Naive B cell (primary cell): ENCODE data around the gene MRPL19. TPM values are rescaled to one million over a fixed set of nuclear protein-coding genes. Genes with fewer than 3 reads are reported as not detected.

Experiments used
- ATAC-seq, 2 donors: fragments of 150-1000 bp; cut with Tn5 transposase; 2 replicates each; pipeline ENCODE4 v1.10.0; 2021; ENCODE audit warnings: low read depth in 2 of 2, mild to moderate bottlenecking in 2 of 2, moderate library complexity in 2 of 2
- DNase-seq: peaks from one replicate; pipeline ENCODE4 v3.0.0; 2022
- H3K27ac Mint-ChIP-seq, 6 donors: one replicate each; pipeline ENCODE4 v1.8.0; 2020 to 2022; ENCODE audit warnings: mild to moderate bottlenecking in 6 of 6, mixed read lengths in 6 of 6, moderate library complexity in 5 of 6, inconsistent platforms in 2 of 6
- H3K27me3 Mint-ChIP-seq, 3 donors: one replicate each; pipeline ENCODE4 v1.8.0; 2021 to 2022; ENCODE audit warnings: mixed read lengths in 3 of 3, mild to moderate bottlenecking in 1 of 3
- H3K36me3 Mint-ChIP-seq, 2 donors: one replicate each; pipeline ENCODE4 v1.8.0; 2020 to 2022; ENCODE audit warnings: mixed read lengths in 2 of 2, inconsistent platforms in 1 of 2, mild to moderate bottlenecking in 1 of 2
- H3K4me1 Mint-ChIP-seq, 3 donors: one replicate each; pipeline ENCODE4 v1.8.0; 2020 to 2022; ENCODE audit warnings: mixed read lengths in 3 of 3, inconsistent platforms in 1 of 3, mild to moderate bottlenecking in 1 of 3, moderate library complexity in 1 of 3
- H3K4me3 Mint-ChIP-seq, 8 donors: one replicate each; pipeline ENCODE4 v1.8.0; 2020 to 2022; ENCODE audit warnings: mild to moderate bottlenecking in 8 of 8, mixed read lengths in 8 of 8, moderate library complexity in 8 of 8, inconsistent platforms in 2 of 8
- H3K9me3 Mint-ChIP-seq, 7 donors: one replicate each; pipeline ENCODE4 v1.8.0; 2020 to 2022; ENCODE audit warnings: mixed read lengths in 7 of 7, mild to moderate bottlenecking in 5 of 7, inconsistent platforms in 2 of 7, moderate library complexity in 1 of 7
- polyA plus RNA-seq, 6 donors: library from polyadenylated mRNA; unstranded; fragments of 300-500 nt; fragmentation: Illumina TruSeq; gene quantifications; one replicate each; pipeline ENCODE4 v1.2.3, GENCODE V29; 2021; ENCODE audit warnings: low read depth in 6 of 6

The MRPL19 gene
- polyA plus RNA-seq, 6 donors from 2014 or later: 17.3 to 46.9 (median 34.3) TPM

DNA sequence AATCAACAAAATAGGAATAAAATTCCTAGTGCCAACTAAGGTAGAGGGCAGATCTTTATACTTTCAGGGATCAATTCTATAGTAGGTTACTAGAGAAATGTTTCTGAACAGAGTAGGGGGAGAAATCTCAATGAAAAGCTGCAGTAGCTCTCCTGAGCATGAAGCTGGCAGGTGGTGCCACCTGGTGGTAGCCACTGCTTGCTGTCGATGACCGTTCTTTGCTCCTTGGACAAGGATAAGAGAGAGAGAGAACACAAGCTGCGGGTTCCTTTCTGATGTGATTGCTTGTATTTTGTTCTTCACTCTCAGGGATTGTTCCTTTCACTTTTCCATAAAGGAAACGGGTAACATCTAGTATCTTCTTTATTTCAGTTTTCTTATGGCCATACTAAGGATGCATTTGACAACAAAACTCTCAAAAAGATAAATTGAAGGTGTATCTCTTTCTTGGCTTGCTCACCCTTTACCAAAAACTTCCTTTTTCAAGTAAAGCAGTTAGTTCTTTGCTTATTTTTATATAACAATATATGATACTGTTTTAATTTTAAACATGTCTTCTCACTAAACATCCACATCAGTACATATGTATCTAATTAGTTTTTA, 18.6 kb upstream of the MRPL19 start:
- Mint-ChIP-seq H3K4me3 (no peak overlapping the region), H3K4me1 (no peaks in the 10 kb centered on the region), H3K9me3 (peaks cover 0 to 1% (median 0%) of the 10 kb centered on the region in 7 donors), H3K36me3 (peaks cover 0 to 4% of the 10 kb centered on the region in 2 donors), H3K27ac (no peak overlapping the region), H3K27me3 (peaks cover 38 to 59% (median 39%) of the 10 kb centered on the region in 3 donors)
- ATAC-seq: peak; percentile 55 to 74
- DNase-seq: peak; percentile 35

DNA sequence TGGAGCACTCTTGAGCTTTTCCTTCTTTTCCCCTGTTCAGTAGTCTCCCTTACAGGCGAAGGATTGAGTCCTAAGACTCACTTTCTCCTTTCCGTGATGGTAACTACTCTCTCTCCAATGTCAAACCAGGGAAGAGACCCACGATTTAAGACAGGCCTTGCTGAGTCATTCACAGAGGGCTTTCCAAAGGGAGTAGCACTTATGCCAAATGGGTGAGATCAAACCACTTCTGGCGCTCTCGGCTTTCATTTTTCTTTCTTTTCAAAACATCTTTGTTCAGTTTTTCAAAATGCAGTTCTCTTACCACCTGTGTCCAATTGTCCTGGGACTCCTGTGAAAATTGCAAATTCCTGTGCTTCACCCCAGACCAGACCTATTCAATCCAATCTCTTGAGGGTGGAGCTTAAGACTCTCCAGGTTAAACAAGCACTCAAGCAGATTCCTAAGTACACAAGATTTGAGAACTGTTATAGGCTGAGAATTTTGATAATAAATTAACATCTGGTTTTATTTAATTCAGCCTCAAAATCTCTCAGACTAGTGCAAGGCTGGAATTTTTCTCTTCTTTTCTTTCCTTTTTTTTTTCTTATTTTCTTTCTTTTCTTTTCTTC, 14.4 kb upstream of the MRPL19 start:
- Mint-ChIP-seq H3K9me3 (peaks cover 0 to 1% (median 0%) of the 10 kb centered on the region in 7 donors), H3K27ac (no peak overlapping the region), H3K36me3 (peaks cover 0 to 4% of the 10 kb centered on the region in 2 donors), H3K4me1 (no peaks in the 10 kb centered on the region), H3K27me3 (peaks cover 38 to 45% (median 41%) of the 10 kb centered on the region in 3 donors), H3K4me3 (no peak overlapping the region)
- DNase-seq (no peak), ATAC-seq (no peak)

DNA sequence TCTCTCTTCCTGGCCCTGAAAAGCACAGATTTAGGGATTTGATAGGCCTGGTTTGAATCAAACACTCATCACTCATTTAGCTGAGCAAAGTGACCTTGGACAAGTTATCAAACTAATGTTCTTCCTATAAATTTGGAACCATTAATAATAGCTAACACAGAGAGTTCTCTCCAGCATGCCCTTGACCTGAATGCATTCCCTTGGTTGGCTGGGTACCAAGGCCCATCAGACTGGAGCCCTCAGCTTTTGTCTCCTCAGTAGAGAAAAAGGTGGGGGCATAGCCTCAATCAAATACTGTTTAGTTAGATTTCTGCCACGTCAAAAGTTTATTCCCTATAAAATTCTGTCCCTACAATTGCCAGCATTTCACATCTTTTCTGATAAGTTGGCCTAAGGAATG, 13.8 kb upstream of the MRPL19 start:
- Mint-ChIP-seq H3K9me3 (peaks cover 0 to 1% (median 0%) of the 10 kb centered on the region in 7 donors), H3K36me3 (peaks cover 0 to 4% of the 10 kb centered on the region in 2 donors), H3K4me1 (no peaks in the 10 kb centered on the region), H3K4me3 (no peak overlapping the region), H3K27me3 (peaks cover 44 to 51% (median 47%) of the 10 kb centered on the region in 3 donors), H3K27ac (no peak overlapping the region)
- DNase-seq: no peak
- no peak for ATAC-seq

DNA sequence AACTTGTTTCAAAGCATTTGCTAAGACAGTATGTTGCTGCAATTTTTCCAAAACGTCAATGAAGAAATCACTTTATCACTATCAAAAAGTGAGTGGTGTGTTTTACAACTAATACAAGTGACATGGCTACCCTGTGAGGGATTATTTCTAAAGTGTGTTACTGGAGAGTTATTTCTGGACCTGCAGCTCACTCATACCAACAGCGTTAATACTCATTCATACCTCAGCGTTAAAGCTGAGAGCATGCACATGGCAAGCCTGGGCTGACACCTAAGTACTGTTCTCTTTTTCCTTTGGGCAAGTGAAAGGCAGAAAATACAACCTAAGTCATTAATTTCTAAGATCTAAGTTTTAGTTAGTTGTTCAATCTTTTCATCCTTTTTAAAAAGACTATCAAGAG, 13.0 kb upstream of the MRPL19 start:
- Mint-ChIP-seq H3K9me3 (peaks cover 0 to 1% (median 0%) of the 10 kb centered on the region in 7 donors), H3K27me3 (peaks cover 43 to 57% (median 55%) of the 10 kb centered on the region in 3 donors), H3K4me1 (no peaks in the 10 kb centered on the region), H3K27ac (no peak overlapping the region), H3K4me3 (no peak overlapping the region), H3K36me3 (peaks cover 0 to 4% of the 10 kb centered on the region in 2 donors)
- ATAC-seq (no peak), DNase-seq (no peak)

DNA sequence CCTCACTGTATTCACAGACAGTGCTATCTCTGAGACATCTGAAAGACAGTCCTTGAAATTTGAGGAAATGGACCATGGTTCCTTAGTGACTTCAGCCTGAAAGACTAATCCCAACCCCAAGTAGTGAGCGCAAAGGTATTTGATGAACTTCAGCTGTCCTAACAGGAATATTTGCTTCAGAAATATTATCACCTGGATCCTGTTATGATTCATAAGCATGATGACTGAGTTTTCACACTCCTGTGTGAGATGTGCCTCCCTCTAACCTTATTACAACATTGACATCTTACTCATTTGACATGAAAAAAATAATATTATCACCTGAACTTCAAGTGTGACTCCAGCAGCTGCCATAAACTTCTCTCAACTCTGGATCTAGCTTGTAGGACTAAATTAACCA, 11.6 kb upstream of the MRPL19 start:
- no peak overlapping the region for H3K27ac Mint-ChIP-seq
- H3K27me3 Mint-ChIP-seq: peaks cover 42 to 58% (median 58%) of the 10 kb centered on the region in 3 donors
- H3K9me3 Mint-ChIP-seq: peaks cover 0 to 1% (median 0%) of the 10 kb centered on the region in 7 donors
- H3K4me3 Mint-ChIP-seq: no peak overlapping the region
- H3K4me1 Mint-ChIP-seq: no peaks in the 10 kb centered on the region
- ATAC-seq (no peak), DNase-seq (no peak)
- peaks cover 0 to 4% of the 10 kb centered on the region in 2 donors for H3K36me3 Mint-ChIP-seq

DNA sequence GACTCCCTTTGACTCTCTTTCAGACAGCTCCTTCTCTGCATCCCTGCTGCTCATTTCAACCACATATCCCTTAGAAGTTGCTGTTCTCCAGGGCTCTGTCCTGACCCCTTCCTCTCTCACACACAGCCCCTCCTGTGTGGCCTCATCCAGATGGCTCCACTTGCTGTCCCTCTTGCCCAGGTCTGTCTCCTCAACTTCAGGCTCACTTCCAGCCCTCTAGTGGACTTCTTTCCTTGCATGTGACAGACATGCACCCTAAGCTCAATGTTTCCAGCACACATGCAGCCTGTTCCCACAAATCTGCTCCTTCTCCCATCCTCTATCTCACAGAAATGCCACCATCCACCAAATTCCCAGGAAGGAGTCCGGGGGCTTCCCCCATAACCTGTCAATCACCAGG, 9.0 kb upstream of the MRPL19 start:
- H3K27ac Mint-ChIP-seq: peak overlapping the region in 2 of 6 donors; percentile 27 to 73
- no peaks in the 10 kb centered on the region for H3K36me3 Mint-ChIP-seq
- no peaks in the 10 kb centered on the region for H3K4me1 Mint-ChIP-seq
- no peak for DNase-seq
- no peak for ATAC-seq
- H3K27me3 Mint-ChIP-seq: peaks cover 22 to 35% (median 34%) of the 10 kb centered on the region in 3 donors
- no peak overlapping the region for H3K4me3 Mint-ChIP-seq
- peaks cover 0 to under 1% (median 0%) of the 10 kb centered on the region in 7 donors for H3K9me3 Mint-ChIP-seq

DNA sequence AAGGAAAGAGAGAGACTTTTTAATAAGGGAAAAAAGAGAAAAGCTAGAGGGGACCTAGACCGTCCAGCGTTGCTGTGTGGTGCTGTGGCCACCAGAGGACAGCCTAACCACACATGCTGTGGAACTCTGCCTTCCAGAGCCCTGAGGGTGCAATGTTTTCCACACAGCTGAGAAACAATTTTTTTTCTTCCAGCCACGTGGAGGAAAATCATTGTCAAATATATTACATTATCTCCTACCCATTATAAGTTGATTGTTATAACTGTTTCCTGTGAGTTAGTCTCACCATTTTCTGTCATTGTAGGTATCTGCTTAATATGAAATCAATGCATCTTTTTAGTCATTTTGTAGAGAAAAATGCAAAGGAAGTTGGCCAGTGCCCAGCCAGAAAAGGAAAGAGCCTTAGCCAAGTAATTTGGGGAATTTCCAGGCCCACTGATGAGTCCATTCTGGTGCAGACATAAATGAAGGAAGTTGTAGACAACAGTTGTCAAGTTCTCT, 5.9 kb upstream of the MRPL19 start:
- peaks cover 11 to 32% (median 31%) of the 10 kb centered on the region in 3 donors for H3K27me3 Mint-ChIP-seq
- no peaks in the 10 kb centered on the region for H3K9me3 Mint-ChIP-seq
- DNase-seq (peak; percentile 26), ATAC-seq (peak; percentile 84)
- no peaks in the 10 kb centered on the region for H3K4me1 Mint-ChIP-seq
- H3K27ac Mint-ChIP-seq: no peak overlapping the region
- no peaks in the 10 kb centered on the region for H3K36me3 Mint-ChIP-seq
- H3K4me3 Mint-ChIP-seq: peak overlapping the region in 2 of 8 donors; percentile 16 to 46

DNA sequence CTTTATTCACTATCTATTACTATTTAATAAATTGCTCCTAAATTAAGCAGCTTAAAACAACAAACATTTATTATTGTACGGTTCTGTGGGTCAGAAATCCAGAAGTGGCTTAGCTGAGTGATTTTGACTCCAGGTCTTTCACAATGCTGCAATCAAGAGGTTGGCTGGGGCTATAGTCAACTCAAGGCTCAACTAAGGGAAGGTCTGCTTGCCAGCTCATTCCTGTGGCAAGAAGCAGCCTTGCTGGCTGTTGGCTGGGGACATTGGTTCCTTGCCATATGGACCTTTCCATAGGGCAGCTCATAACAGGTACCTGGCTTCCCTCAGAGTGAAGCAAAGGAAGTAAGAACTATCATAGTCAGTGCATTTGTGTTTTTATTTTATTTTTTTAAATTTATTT, 5.0 kb upstream of the MRPL19 start:
- Mint-ChIP-seq H3K4me3 (no peak overlapping the region), H3K27ac (no peak overlapping the region), H3K36me3 (no peaks in the 10 kb centered on the region), H3K4me1 (peaks cover 6 to 8% (median 6%) of the 10 kb centered on the region in 3 donors), H3K27me3 (peaks cover 11 to 26% (median 23%) of the 10 kb centered on the region in 3 donors), H3K9me3 (no peaks in the 10 kb centered on the region)
- no peak for DNase-seq
- ATAC-seq: no peak

DNA sequence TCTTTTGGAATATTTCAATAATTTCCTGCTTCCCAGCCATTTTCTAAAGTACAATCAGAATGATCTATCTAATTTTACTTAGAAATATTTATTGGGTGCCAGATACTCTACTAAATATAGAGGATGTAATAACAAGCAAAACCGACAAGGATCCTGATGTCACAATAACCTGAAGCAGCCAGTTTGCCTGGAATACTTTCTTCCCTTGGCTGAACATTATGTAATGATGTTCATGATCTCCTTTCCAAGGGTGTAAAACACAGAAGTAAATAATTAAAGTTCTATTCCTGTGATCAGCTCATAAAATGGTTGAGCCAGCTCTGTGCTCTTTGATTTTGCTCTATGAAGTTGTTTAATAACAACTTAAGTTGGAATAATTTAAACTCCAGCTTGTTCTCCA, 2.6 kb upstream of the MRPL19 start:
- DNase-seq (no peak), ATAC-seq (no peak)
- Mint-ChIP-seq H3K27me3 (peaks cover 1 to 6% (median 3%) of the 10 kb centered on the region in 3 donors), H3K9me3 (no peaks in the 10 kb centered on the region), H3K4me3 (peak overlapping the region in 1 of 8 donors; percentile 44), H3K4me1 (peaks cover 10 to 25% (median 17%) of the 10 kb centered on the region in 3 donors), H3K27ac (no peak overlapping the region), H3K36me3 (no peaks in the 10 kb centered on the region)

DNA sequence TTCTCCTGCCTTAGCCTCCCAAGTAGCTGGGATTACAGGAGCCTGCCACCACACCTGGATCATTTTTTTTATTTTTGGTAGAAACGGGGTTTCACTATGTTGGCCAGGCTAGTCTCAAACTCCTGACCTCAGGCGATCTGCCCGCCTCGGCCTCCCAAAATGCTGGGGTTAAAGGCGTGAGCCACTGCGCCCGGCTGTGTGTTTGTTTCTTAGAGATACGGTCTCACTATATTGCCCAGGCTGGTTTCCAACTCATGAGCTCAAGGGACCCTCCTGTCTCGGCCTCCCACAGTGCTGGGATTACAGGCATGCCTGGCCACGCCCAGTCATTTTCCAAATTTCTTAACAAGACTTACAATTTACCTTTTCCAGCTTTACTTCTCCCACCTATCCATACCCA, 940 bp upstream of the MRPL19 start:
- H3K4me1 Mint-ChIP-seq: peaks cover 13 to 32% (median 21%) of the 10 kb centered on the region in 3 donors
- no peak overlapping the region for H3K27ac Mint-ChIP-seq
- H3K27me3 Mint-ChIP-seq: no peaks in the 10 kb centered on the region
- ATAC-seq: no peak
- H3K9me3 Mint-ChIP-seq: no peaks in the 10 kb centered on the region
- H3K36me3 Mint-ChIP-seq: peaks cover 5% of the 10 kb centered on the region in 2 donors
- DNase-seq: no peak
- peak overlapping the region in 5 of 8 donors; percentile 91 to 97 (median 96) for H3K4me3 Mint-ChIP-seq

DNA sequence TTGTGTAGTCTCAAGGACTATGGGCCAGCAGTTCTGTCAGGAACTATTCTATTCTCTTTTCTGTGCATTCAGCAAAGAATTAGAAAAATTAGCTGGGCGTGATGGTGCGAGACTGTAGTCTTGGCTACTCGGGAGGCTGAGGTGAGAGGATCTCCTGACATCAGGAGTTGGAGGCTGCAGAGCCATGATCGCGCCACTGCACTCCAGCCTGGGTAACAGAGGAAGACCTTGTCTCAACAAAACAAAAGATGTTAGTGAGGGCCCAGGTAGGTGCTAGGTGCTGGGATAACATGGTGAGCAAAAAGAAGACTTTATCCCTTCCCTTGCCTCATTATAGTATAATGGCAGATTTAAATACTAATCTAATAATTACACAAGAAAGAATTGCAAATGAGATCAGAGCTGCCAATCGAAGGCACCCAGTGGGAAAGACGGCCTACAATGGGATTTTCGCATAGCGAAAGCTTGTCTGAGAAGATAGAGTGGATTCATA, 447 bp upstream of the MRPL19 start:
- DNase-seq (no peak), ATAC-seq (peak; percentile 2)
- Mint-ChIP-seq H3K27me3 (no peaks in the 10 kb centered on the region), H3K4me1 (peaks cover 15 to 34% (median 22%) of the 10 kb centered on the region in 3 donors), H3K9me3 (no peaks in the 10 kb centered on the region), H3K4me3 (peak overlapping the region; percentile 91 to 99 (median 96)), H3K36me3 (peaks cover 5 to 8% of the 10 kb centered on the region in 2 donors), H3K27ac (peak overlapping the region; percentile 86 to 98 (median 94))

DNA sequence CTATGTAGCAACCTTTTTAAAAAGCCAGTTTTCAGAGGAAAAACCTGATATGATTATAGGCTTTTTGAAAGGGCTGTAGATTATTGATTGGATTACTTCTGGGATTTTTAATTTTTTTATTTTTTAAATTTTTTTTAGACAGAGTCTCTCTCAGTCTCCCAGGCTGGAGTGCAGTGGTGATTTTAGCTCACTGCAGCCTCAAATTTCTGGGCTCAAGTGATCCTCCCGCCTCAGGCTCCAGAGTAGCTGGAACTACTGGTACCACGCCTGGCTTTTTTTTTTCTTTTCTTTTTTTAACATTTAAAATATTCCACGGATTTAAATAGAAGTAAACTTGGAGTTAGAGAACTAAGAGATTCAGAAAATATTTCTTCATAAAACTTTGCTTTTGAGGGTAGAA, 1.2 kb downstream of the MRPL19 start:
- H3K4me3 Mint-ChIP-seq: peak overlapping the region; percentile 67 to 97 (median 96)
- peaks cover 12 to 14% of the 10 kb centered on the region in 2 donors for H3K36me3 Mint-ChIP-seq
- H3K27me3 Mint-ChIP-seq: no peaks in the 10 kb centered on the region
- H3K4me1 Mint-ChIP-seq: peaks cover 18 to 34% (median 22%) of the 10 kb centered on the region in 3 donors
- ATAC-seq: no peak
- no peak for DNase-seq
- H3K9me3 Mint-ChIP-seq: no peaks in the 10 kb centered on the region
- peak overlapping the region in 3 of 6 donors; percentile 50 to 86 (median 58) for H3K27ac Mint-ChIP-seq

DNA sequence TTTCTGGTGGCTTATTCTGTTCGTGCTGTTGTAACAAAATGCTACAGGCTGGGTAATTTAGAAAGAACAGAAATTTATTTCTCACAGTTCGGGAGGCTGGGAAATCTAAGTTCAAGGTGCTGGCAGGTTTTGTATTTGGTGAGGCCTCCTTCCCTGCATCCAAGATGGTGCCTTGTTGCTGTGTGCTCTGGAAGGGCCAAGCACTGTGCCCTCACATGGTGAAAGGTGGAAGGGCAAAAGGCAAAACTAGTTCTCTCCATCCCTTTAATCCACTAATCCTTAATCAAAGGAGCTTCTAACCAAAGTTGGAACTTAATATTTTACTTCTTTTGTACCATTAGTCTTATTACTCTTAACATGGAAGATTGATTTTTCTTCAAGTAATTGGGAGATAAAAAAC, 7.4 kb downstream of the MRPL19 start:
- peaks cover 62 to 69% of the 10 kb centered on the region in 2 donors for H3K36me3 Mint-ChIP-seq
- DNase-seq: no peak
- ATAC-seq: no peak
- no peaks in the 10 kb centered on the region for H3K27me3 Mint-ChIP-seq
- no peak overlapping the region for H3K4me3 Mint-ChIP-seq
- H3K9me3 Mint-ChIP-seq: peaks cover 4 to 11% (median 7%) of the 10 kb centered on the region in 7 donors
- peaks cover 10 to 19% (median 12%) of the 10 kb centered on the region in 3 donors for H3K4me1 Mint-ChIP-seq
- no peak overlapping the region for H3K27ac Mint-ChIP-seq
